Dermis blood vessel endothelial cell (primary cell): ENCODE data around the gene ATP5PO. TPM values are rescaled to one million over a fixed set of nuclear protein-coding genes. Genes with fewer than 3 reads are reported as not detected.
"Not testable (repeated sequence)": the region's sequence is repeated elsewhere in the genome, so short reads cannot be mapped to it uniquely, and the experiment has no call there.

Experiments
- DNase-seq: peaks from one replicate; pipeline ENCODE4 v3.0.0; 2010
- total RNA-seq: library from RNA; depleted of rRNA; stranded (reverse); fragments of >200 nt; gene quantifications from 2 replicates; pipeline ENCODE4 v1.2.3, GENCODE V29; 2014

ATP5PO gene
- total RNA-seq, 1 donor from 2014 or later = 193 TPM

- DNase-seq = peak; percentile 49
Observed at GRCh38 chr21:33940164-33940880, 24.7 kb upstream of the ATP5PO start.

- DNase-seq = no peak
Observed at GRCh38 chr21:33939226-33939625, 23.6 kb upstream of the ATP5PO start.

GRCh38 chr21:33938381-33938780 is 22.8 kb upstream of the ATP5PO start:
- DNase-seq = no peak

GRCh38 chr21:33937931-33938339 is 22.3 kb upstream of the ATP5PO start:
- no peak for DNase-seq

- no peak for DNase-seq
Observed at GRCh38 chr21:33937146-33937545, 21.5 kb upstream of the ATP5PO start.

- no peak for DNase-seq
Observed at GRCh38 chr21:33936301-33937038, 20.9 kb upstream of the ATP5PO start.

- no peak for DNase-seq
Observed at GRCh38 chr21:33932731-33933130, 17.1 kb upstream of the ATP5PO start.

- peak; percentile 34 for DNase-seq
Observed at GRCh38 chr21:33931799-33932390, 16.3 kb upstream of the ATP5PO start.

- DNase-seq = not testable (repeated sequence)
Observed at GRCh38 chr21:33931052-33931798, 15.6 kb upstream of the ATP5PO start.

- DNase-seq = not testable (repeated sequence)
Observed at GRCh38 chr21:33926248-33926647, 10.6 kb upstream of the ATP5PO start.

GRCh38 chr21:33924766-33925100 is 9.1 kb upstream of the ATP5PO start:
- peak; percentile 34 for DNase-seq

- DNase-seq = peak; percentile 89
Observed at GRCh38 chr21:33924079-33924765, 8.6 kb upstream of the ATP5PO start.

- no peak for DNase-seq
Observed at GRCh38 chr21:33917421-33917820, 1.8 kb upstream of the ATP5PO start.

- DNase-seq = no peak
Observed at GRCh38 chr21:33916200-33916567, 580 bp upstream of the ATP5PO start.

- no peak for DNase-seq
Observed at GRCh38 chr21:33914188-33914587, 1.4 kb downstream of the ATP5PO start.

GRCh38 chr21:33909756-33910155 is 5.8 kb downstream of the ATP5PO start:
- DNase-seq = no peak

- no peak for DNase-seq
Observed at GRCh38 chr21:33908760-33909159, 6.8 kb downstream of the ATP5PO start.

GRCh38 chr21:33904041-33904440 is 11.6 kb downstream of the ATP5PO start:
- no peak for DNase-seq

- DNase-seq = no peak
Observed at GRCh38 chr21:33902349-33902748, 13.3 kb downstream of the ATP5PO start.

GRCh38 chr21:33901412-33902288 is 14.0 kb downstream of the ATP5PO start:
- peak; percentile 78 for DNase-seq

- no peak for DNase-seq
Observed at GRCh38 chr21:33899199-33899598, 16.4 kb downstream of the ATP5PO start.

- DNase-seq = no peak
Observed at GRCh38 chr21:33898586-33898985, 17.0 kb downstream of the ATP5PO start.
